ENCODE data around the gene SFT2D1. TPM values are rescaled to one million over a fixed set of nuclear protein-coding genes. Genes with fewer than 3 reads are reported as not detected.

The SFT2D1 gene
- total and polyA plus RNA-seq, 9 of the 15 experiments (the other 6 are each of a cell fraction or from before 2014, with no cell fraction given), result 54.4 to 140 (median 74.6) TPM

DNA sequence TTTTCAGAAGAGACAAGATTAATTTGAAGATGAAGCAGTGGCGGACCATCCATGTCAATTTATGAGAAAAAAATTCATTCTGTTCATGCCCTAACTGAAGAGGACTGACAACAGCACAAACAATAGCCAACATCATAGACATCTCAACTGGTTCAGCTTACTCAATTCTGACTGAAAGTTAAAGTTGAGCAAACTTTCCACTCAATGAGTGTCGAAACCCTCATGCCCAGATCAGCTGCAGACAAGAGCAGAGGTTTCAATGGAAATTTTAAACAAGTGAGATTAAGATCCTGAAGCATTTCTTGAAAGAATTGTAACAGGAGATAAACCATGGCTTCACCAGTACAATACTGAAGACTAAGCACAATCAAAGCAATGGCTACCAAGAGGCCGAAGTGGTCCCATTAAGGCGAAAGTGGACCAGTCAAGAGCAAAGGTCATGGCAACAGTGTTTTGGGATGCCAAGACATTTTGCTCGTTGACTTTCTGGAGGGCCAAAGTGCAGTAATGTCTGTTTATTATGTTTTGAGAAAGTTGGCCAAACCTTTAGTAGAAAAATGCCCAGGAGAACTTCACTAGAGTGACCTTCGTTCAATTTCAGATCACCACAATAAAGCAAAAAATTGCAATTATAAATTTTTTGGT, 6.1 kb upstream of the SFT2D1 start:
- no peaks in the 10 kb centered on the region for H3K27me3 ChIP-seq (ENCODE audit: control insufficient read depth in 2 of 2, insufficient read depth in 2 of 2, low read length in 2 of 2)
- BruUV-seq (replicated peaks), result no TSS peak
- H3K9me3 ChIP-seq (replicated peaks; ENCODE audit: control insufficient read depth, insufficient read depth, low read depth, low read length), result peaks cover 6% of the 10 kb centered on the region; the same call in 1 of the 2 replicates
- H2AFZ ChIP-seq (ENCODE audit: low read depth, low read length), result no peak overlapping the region
- no peak overlapping the region for H3K4me3 ChIP-seq
- intact Hi-C loops (cut with micrococcal nuclease), result no loop called here
- no peak for TF ChIP-seq MYC (IDR thresholded peaks at IDR 0.05; ENCODE audit: low read depth, low read length)
- no peak for TF ChIP-seq MYC (CRISPR knock-in tag; IDR thresholded peaks at IDR 0.05; ENCODE audit: borderline replicate concordance, low read depth)
- TF ChIP-seq CTBP1 (IDR thresholded peaks at IDR 0.05; ENCODE audit: borderline replicate concordance), result no peak
- no peak for TF ChIP-seq CREB1 (IDR thresholded peaks at IDR 0.05)
- no peak for TF ChIP-seq CREB1 (CRISPR knock-in tag; IDR thresholded peaks at IDR 0.05)
- TF ChIP-seq JUND (IDR thresholded peaks at IDR 0.05; ENCODE audit: borderline replicate concordance, low read depth, low read length), result no peak
- no peak for TF ChIP-seq JUND (tag; IDR thresholded peaks at IDR 0.05; ENCODE audit: borderline replicate concordance, low read depth, low read length)
- TF ChIP-seq, protein P1, sequence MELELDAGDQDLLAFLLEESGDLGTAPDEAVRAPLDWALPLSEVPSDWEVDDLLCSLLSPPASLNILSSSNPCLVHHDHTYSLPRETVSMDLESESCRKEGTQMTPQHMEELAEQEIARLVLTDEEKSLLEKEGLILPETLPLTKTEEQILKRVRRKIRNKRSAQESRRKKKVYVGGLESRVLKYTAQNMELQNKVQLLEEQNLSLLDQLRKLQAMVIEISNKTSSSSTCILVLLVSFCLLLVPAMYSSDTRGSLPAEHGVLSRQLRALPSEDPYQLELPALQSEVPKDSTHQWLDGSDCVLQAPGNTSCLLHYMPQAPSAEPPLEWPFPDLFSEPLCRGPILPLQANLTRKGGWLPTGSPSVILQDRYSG (tag; conservative IDR thresholded peaks at IDR 0.05; ENCODE audit: low read depth), result no peak
- TF ChIP-seq, protein P2, sequence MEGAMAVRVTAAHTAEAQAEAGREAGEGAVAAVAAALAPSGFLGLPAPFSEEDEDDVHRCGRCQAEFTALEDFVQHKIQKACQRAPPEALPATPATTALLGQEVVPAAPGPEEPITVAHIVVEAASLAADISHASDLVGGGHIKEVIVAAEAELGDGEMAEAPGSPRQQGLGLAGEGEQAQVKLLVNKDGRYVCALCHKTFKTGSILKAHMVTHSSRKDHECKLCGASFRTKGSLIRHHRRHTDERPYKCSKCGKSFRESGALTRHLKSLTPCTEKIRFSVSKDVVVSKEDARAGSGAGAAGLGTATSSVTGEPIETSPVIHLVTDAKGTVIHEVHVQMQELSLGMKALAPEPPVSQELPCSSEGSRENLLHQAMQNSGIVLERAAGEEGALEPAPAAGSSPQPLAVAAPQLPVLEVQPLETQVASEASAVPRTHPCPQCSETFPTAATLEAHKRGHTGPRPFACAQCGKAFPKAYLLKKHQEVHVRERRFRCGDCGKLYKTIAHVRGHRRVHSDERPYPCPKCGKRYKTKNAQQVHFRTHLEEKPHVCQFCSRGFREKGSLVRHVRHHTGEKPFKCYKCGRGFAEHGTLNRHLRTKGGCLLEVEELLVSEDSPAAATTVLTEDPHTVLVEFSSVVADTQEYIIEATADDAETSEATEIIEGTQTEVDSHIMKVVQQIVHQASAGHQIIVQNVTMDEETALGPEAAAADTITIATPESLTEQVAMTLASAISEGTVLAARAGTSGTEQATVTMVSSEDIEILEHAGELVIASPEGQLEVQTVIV (CRISPR knock-in tag; IDR thresholded peaks at IDR 0.05; ENCODE audit: borderline replicate concordance), result no peak
- no peak for TF ChIP-seq GTF2A2 (tag; IDR thresholded peaks at IDR 0.05)
- no peak for TF ChIP-seq TCFL5 (CRISPR knock-in tag; conservative IDR thresholded peaks at IDR 0.05)
- no peak for TF ChIP-seq HDGF (IDR thresholded peaks at IDR 0.05)
- TF ChIP-seq, protein P3, sequence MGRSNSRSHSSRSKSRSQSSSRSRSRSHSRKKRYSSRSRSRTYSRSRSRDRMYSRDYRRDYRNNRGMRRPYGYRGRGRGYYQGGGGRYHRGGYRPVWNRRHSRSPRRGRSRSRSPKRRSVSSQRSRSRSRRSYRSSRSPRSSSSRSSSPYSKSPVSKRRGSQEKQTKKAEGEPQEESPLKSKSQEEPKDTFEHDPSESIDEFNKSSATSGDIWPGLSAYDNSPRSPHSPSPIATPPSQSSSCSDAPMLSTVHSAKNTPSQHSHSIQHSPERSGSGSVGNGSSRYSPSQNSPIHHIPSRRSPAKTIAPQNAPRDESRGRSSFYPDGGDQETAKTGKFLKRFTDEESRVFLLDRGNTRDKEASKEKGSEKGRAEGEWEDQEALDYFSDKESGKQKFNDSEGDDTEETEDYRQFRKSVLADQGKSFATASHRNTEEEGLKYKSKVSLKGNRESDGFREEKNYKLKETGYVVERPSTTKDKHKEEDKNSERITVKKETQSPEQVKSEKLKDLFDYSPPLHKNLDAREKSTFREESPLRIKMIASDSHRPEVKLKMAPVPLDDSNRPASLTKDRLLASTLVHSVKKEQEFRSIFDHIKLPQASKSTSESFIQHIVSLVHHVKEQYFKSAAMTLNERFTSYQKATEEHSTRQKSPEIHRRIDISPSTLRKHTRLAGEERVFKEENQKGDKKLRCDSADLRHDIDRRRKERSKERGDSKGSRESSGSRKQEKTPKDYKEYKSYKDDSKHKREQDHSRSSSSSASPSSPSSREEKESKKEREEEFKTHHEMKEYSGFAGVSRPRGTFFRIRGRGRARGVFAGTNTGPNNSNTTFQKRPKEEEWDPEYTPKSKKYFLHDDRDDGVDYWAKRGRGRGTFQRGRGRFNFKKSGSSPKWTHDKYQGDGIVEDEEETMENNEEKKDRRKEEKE (IDR thresholded peaks at IDR 0.05; ENCODE audit: borderline replicate concordance in 1 of 2, control insufficient read depth in 1 of 2, low read depth in 2 of 2, low read length in 1 of 2), result no peak
- TF ChIP-seq NR4A1 (CRISPR knock-in tag; IDR thresholded peaks at IDR 0.05), result no peak
- TF ChIP-seq NR4A1 (tag; IDR thresholded peaks at IDR 0.05), result no peak
- no peak for TF ChIP-seq PTBP1 (IDR thresholded peaks at IDR 0.05; ENCODE audit: low read depth, low read length)
- H3K27ac ChIP-seq (ENCODE audit: extremely low read depth, low read depth, low read length), result no peak overlapping the region
- ChIA-PET POLR2A (no interaction called here), CTCF (ENCODE audit: low intra/inter-chr PET ratio) (no interaction called here)
- no peaks in the 10 kb centered on the region for H4K20me1 ChIP-seq (replicated peaks; ENCODE audit: control insufficient read depth, insufficient read depth, low read length)
- DNase-seq (ENCODE audit: extremely low read depth in 1 of 4, low spot score in 3 of 4), result no peak
- WGBS (ENCODE audit: insufficient coverage, low coverage, missing lambda C conversion rate), result 13% methylated on average over 6 of the region's 6 CpGs
- in situ Hi-C loops (cut with MboI), result no loop called here
- no peaks in the 10 kb centered on the region for H3K36me3 ChIP-seq (ENCODE audit: control insufficient read depth, insufficient read depth, low read length)
- no peak for ATAC-seq
- H3K4me2 ChIP-seq (ENCODE audit: insufficient read depth, low read length), result no peak overlapping the region
- H3K4me1 ChIP-seq (replicated peaks in 1 of 2; ENCODE audit: control insufficient read depth in 2 of 2, insufficient read depth in 2 of 2, low read length in 2 of 2), result peaks cover 0 to 8% of the 10 kb centered on the region in 2 experiments; a peak in 2 of 5 replicates
- H3K79me2 ChIP-seq (ENCODE audit: control insufficient read depth, insufficient read depth, low read length), result 0 out of 3 replicates have a peak, but pooled peaks cover under 1% of the 10 kb centered on the region
- no peak overlapping the region for H3K9ac ChIP-seq (ENCODE audit: insufficient read depth in 1 of 2, low read depth in 2 of 2, low read length in 2 of 2)
- H3K9me1 ChIP-seq (ENCODE audit: control insufficient read depth, insufficient read depth, low read length), result no peaks in the 10 kb centered on the region
- no peak for FAIRE-seq
